Measurements from ENCODE around the gene SLC35F3.

DNA sequence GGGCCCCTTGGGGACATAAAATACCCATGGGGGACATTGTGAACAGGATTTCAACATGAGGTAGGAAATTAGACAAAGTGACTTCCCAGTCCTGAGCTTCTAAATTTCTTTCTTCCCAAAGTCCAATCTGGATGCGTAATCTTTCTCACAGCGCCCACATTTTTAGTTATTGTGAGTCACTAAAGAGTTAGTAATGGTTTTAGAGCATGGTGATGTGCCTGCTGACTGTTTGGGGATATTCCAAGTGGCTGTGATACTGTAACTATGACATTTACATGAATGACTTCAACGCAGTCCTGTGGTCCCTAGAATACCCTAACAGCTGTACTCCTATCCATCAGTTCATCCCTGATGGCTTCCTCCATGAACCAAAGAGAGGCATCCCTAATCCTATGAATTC, 244.7 kb downstream of the SLC35F3 start:
- TF ChIP-seq, protein P1, sequence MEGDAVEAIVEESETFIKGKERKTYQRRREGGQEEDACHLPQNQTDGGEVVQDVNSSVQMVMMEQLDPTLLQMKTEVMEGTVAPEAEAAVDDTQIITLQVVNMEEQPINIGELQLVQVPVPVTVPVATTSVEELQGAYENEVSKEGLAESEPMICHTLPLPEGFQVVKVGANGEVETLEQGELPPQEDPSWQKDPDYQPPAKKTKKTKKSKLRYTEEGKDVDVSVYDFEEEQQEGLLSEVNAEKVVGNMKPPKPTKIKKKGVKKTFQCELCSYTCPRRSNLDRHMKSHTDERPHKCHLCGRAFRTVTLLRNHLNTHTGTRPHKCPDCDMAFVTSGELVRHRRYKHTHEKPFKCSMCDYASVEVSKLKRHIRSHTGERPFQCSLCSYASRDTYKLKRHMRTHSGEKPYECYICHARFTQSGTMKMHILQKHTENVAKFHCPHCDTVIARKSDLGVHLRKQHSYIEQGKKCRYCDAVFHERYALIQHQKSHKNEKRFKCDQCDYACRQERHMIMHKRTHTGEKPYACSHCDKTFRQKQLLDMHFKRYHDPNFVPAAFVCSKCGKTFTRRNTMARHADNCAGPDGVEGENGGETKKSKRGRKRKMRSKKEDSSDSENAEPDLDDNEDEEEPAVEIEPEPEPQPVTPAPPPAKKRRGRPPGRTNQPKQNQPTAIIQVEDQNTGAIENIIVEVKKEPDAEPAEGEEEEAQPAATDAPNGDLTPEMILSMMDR (IDR thresholded peaks at IDR 0.05) = no peak
- TF ChIP-seq ZNF121 (CRISPR knock-in tag; IDR thresholded peaks at IDR 0.05) = no peak
